ENCODE results near the gene PRKAA2. TPM values are rescaled to one million over a fixed set of nuclear protein-coding genes. Genes with fewer than 3 reads are reported as not detected.

PRKAA2 gene
- total and polyA plus RNA-seq, 2 of the 4 experiments (the other 2 are of a cell fraction): 0.72 to 1.4 TPM

DNA sequence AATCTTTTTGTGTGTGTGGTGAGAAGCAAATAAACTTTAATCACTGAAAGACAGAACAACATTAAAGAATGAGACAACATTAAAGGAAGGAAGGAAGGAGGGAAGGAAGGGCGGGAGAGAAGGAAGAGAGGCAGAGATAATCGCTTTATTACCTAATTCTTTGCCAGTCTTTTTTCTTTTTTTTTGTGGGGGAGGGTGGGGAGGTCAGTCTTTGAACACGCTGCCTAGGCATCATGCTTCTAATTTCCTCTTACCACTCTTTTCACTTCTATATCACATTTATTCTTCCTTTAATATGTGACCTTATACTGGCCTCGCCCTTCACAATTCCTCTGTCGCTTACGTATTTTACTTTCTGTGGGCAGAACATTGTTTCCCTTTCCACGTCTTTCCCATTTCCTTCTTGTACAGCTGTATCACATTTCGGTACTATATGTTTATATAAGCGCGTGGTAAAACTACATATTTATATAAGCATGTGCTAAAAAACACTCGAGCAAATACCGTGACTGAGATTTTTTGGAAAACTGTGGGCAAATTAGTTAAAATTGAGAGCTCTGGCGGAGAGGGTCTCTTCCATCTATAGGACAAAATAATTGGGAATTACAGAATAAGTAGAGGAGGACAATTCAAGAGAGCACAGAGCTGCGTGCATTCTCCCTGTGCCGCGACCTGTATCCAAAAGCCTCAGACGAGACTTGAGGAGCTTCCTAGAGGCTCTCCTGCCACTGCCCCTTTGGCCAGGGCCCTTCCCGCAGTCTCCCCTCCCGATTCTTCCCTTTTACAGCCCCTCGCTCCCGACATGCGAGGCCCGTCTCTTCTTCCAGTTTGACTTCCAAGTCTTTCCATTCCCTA is 823 bp upstream of the PRKAA2 start:
- no TSS peak for BruUV-seq (replicated peaks)
- POLR2A ChIA-PET (ENCODE audit: unreplicated experiment): no interaction called here
- no peak overlapping the region for H4K5ac ChIP-seq (ENCODE audit: low read depth, low read length)
- peak overlapping the region; percentile 59 for H3K9ac ChIP-seq (ENCODE audit: low read depth, low read length)
- H2BK120ac ChIP-seq (ENCODE audit: low read depth, low read length): peak overlapping the region; percentile 33; the same call in 1 of the 2 replicates
- no peak overlapping the region for H2BK5ac ChIP-seq (ENCODE audit: low read depth, low read length, poor library complexity, severe bottlenecking)
- ATAC-seq (ENCODE audit: low read depth): peak; percentile 52
- H3K4me2 ChIP-seq (ENCODE audit: low read depth, low read length): peak overlapping the region; percentile 75
- no peaks in the 10 kb centered on the region for H3K9me3 ChIP-seq (ENCODE audit: control insufficient read depth, insufficient read depth, low read length)
- H4K91ac ChIP-seq (ENCODE audit: insufficient read depth, low read depth, low read length): peak overlapping the region; percentile 26; the same call in 1 of the 2 replicates
- CTCF ChIA-PET: interaction anchor here (0.9 to 1.3 kb wide), 2 partner anchors 21 to 177 kb away, joined by 3 read pairs; no protein-coding TSS in a partner anchor
- H3K23ac ChIP-seq (ENCODE audit: low read depth, low read length): no peak overlapping the region
- peak; percentile 73 for DNase-seq
- no peak overlapping the region for H2BK20ac ChIP-seq (ENCODE audit: low read depth, low read length)
- H4K8ac ChIP-seq (ENCODE audit: low read depth in 2 of 2, low read length in 2 of 2): peak overlapping the region in 1 of 2 experiments; percentile 67; a peak in 1 of 4 replicates
- H2AK9ac ChIP-seq (replicated peaks; ENCODE audit: low read depth, low read length, poor library complexity): no peak overlapping the region
- H3K56ac ChIP-seq (ENCODE audit: extremely low read depth, insufficient read depth, low read length): no peak overlapping the region
- no peak overlapping the region for H3K14ac ChIP-seq (replicated peaks; ENCODE audit: low read depth, low read length)
- H3K4me1 ChIP-seq (ENCODE audit: control insufficient read depth, insufficient read depth, low read length): peaks cover 2% of the 10 kb centered on the region; the same call in 1 of the 2 replicates
- 0 to 100% methylated on average over 1 to 2 of the region's 23 CpGs for WGBS, 2 experiments (ENCODE audit: extremely low coverage in 2 of 2, insufficient read length in 1 of 2)
- peak overlapping the region; percentile 35 for H3K27ac ChIP-seq (ENCODE audit: insufficient read depth, low read length)
- H3K4me3 ChIP-seq (ENCODE audit: insufficient read depth, low read depth, low read length): peak overlapping the region; percentile 92
- no peaks in the 10 kb centered on the region for H3K36me3 ChIP-seq (ENCODE audit: control insufficient read depth, insufficient read depth, low read length)
- 0 out of 2 replicates have a peak overlapping the region, but pooled peaks have one; percentile 27 for H3K4ac ChIP-seq (ENCODE audit: low read depth, low read length)
- H2AK5ac ChIP-seq (ENCODE audit: low read depth, low read length): no peak overlapping the region
- no peaks in the 10 kb centered on the region for H4K20me1 ChIP-seq (ENCODE audit: insufficient read depth, low read length)
- dilution Hi-C loops (cut with HindIII; ENCODE audit: low sequenced_read_pairs, unreplicated experiment): no loop called here
- H3K79me1 ChIP-seq (ENCODE audit: low read depth in 1 of 2, low read length in 2 of 2): peaks cover 0 to 6% of the 10 kb centered on the region in 2 experiments; a peak in 2 of 4 replicates
- H3K27me3 ChIP-seq (ENCODE audit: control insufficient read depth, insufficient read depth, low read length): no peaks in the 10 kb centered on the region
- no peak overlapping the region for H2BK15ac ChIP-seq (ENCODE audit: low read depth, low read length)
- in situ Hi-C loops (cut with MboI; ENCODE audit: low sequenced_read_pairs): no loop called here
- peak overlapping the region; percentile 99 for H2AFZ ChIP-seq (replicated peaks; ENCODE audit: low read length, poor library complexity)
- TF ChIP-seq CEBPB (IDR thresholded peaks at IDR 0.05; ENCODE audit: low read depth, low read length) (no peak), BHLHE40 (IDR thresholded peaks at IDR 0.05; ENCODE audit: low read depth, low read length) (no peak), MAZ (IDR thresholded peaks at IDR 0.05; ENCODE audit: borderline replicate concordance, low read depth, low read length) (no peak), POLR2A (IDR thresholded peaks at IDR 0.05; ENCODE audit: low read depth, low read length) (no peak), RAD21 (IDR thresholded peaks at IDR 0.05; ENCODE audit: low read length) (no peak), FOS (IDR thresholded peaks at IDR 0.05; ENCODE audit: low read depth, low read length) (no peak)
- TF ChIP-seq, protein P1, sequence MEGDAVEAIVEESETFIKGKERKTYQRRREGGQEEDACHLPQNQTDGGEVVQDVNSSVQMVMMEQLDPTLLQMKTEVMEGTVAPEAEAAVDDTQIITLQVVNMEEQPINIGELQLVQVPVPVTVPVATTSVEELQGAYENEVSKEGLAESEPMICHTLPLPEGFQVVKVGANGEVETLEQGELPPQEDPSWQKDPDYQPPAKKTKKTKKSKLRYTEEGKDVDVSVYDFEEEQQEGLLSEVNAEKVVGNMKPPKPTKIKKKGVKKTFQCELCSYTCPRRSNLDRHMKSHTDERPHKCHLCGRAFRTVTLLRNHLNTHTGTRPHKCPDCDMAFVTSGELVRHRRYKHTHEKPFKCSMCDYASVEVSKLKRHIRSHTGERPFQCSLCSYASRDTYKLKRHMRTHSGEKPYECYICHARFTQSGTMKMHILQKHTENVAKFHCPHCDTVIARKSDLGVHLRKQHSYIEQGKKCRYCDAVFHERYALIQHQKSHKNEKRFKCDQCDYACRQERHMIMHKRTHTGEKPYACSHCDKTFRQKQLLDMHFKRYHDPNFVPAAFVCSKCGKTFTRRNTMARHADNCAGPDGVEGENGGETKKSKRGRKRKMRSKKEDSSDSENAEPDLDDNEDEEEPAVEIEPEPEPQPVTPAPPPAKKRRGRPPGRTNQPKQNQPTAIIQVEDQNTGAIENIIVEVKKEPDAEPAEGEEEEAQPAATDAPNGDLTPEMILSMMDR (conservative IDR thresholded peaks at IDR 0.05; ENCODE audit: low read depth, low read length): no peak
- TF ChIP-seq, protein P2, sequence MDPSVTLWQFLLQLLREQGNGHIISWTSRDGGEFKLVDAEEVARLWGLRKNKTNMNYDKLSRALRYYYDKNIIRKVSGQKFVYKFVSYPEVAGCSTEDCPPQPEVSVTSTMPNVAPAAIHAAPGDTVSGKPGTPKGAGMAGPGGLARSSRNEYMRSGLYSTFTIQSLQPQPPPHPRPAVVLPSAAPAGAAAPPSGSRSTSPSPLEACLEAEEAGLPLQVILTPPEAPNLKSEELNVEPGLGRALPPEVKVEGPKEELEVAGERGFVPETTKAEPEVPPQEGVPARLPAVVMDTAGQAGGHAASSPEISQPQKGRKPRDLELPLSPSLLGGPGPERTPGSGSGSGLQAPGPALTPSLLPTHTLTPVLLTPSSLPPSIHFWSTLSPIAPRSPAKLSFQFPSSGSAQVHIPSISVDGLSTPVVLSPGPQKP (IDR thresholded peaks at IDR 0.05; ENCODE audit: borderline replicate concordance, low read depth, low read length): no peak
- peak overlapping the region; percentile 51; the same call in 1 of the 2 replicates for H3K18ac ChIP-seq (ENCODE audit: low read depth, low read length)
- intact Hi-C loops (cut with micrococcal nuclease): no loop called here
- no peaks in the 10 kb centered on the region for H3K9me1 ChIP-seq (ENCODE audit: insufficient read depth, low read length)

All from IMR-90 (cell line).